BE2C (cell line): ENCODE results near the gene CCDC60.
A peak's percentile ranks its signal among the peaks of the same experiment; 100 is the strongest.

Experiments used
- DNase-seq: peaks from one replicate; pipeline ENCODE4 v3.0.0-alpha.2; 2020
- H3K27me3 ChIP-seq: fragments of 250-450 bp; sonication (Bioruptor Pico); 2 replicates; pipeline ENCODE4 v1.5.1; 2020; ENCODE audit warnings: mild to moderate bottlenecking
- H3K36me3 ChIP-seq: fragments of 250-450 bp; sonication (Bioruptor Pico); 2 replicates; pipeline ENCODE4 v1.5.1; 2020; ENCODE audit warnings: mild to moderate bottlenecking
- H3K4me1 ChIP-seq: fragments of 250-450 bp; sonication (Bioruptor Pico); 2 replicates; pipeline ENCODE4 v1.5.1; 2020
- H3K4me3 ChIP-seq: 2 replicates; pipeline ENCODE4 v1.5.1; 2011; ENCODE audit warnings: low read depth, low read length
- H3K9me3 ChIP-seq: fragments of 250-450 bp; sonication (Bioruptor Pico); 2 replicates; pipeline ENCODE4 v1.5.1; 2020
- CTCF ChIP-seq: IDR thresholded peaks from 2 replicates; pipeline ENCODE4 v1.5.1; 2012; ENCODE audit warnings: mild to moderate bottlenecking, low read depth, low read length

Gene CCDC60

GRCh38 chr12:119410396-119410795, 75.9 kb downstream of the CCDC60 start:
- Histone ChIP-seq H3K27me3 (no peaks in the 10 kb centered on the region), H3K9me3 (no peaks in the 10 kb centered on the region), H3K36me3 (no peaks in the 10 kb centered on the region), H3K4me3 (no peak overlapping the region), H3K4me1 (no peaks in the 10 kb centered on the region)
- TF ChIP-seq CTCF, result no peak
- no peak for DNase-seq

- H3K9me3 ChIP-seq, result no peaks in the 10 kb centered on the region
- no peaks in the 10 kb centered on the region for H3K36me3 ChIP-seq
- H3K27me3 ChIP-seq, result no peaks in the 10 kb centered on the region
- no peak for DNase-seq
- TF ChIP-seq CTCF, result no peak
- no peak overlapping the region for H3K4me3 ChIP-seq
- no peaks in the 10 kb centered on the region for H3K4me1 ChIP-seq
Observed at GRCh38 chr12:119412306-119412705, 77.8 kb downstream of the CCDC60 start.

- Histone ChIP-seq H3K27me3 (peaks cover 4% of the 10 kb centered on the region; the same call in 1 of the 2 replicates), H3K36me3 (no peaks in the 10 kb centered on the region), H3K4me3 (peak overlapping the region; percentile 14; the same call in 1 of the 2 replicates), H3K4me1 (no peaks in the 10 kb centered on the region), H3K9me3 (no peaks in the 10 kb centered on the region)
- peak; percentile 90 for TF ChIP-seq CTCF
- peak; percentile 72 for DNase-seq
Observed at GRCh38 chr12:119412811-119413794, 78.6 kb downstream of the CCDC60 start.

GRCh38 chr12:119415714-119416113, 81.2 kb downstream of the CCDC60 start:
- H3K36me3 ChIP-seq, result no peaks in the 10 kb centered on the region
- H3K27me3 ChIP-seq, result peaks cover 5% of the 10 kb centered on the region
- no peak for DNase-seq
- no peak overlapping the region for H3K4me3 ChIP-seq
- no peak for TF ChIP-seq CTCF
- no peaks in the 10 kb centered on the region for H3K9me3 ChIP-seq
- H3K4me1 ChIP-seq, result no peaks in the 10 kb centered on the region

GRCh38 chr12:119417440-119417839, 82.9 kb downstream of the CCDC60 start:
- Histone ChIP-seq H3K36me3 (no peaks in the 10 kb centered on the region), H3K27me3 (peaks cover 8% of the 10 kb centered on the region), H3K9me3 (no peaks in the 10 kb centered on the region), H3K4me1 (no peaks in the 10 kb centered on the region), H3K4me3 (no peak overlapping the region)
- TF ChIP-seq CTCF, result no peak
- DNase-seq, result no peak

GRCh38 chr12:119419381-119419780, 84.9 kb downstream of the CCDC60 start:
- Histone ChIP-seq H3K36me3 (no peaks in the 10 kb centered on the region), H3K4me1 (no peaks in the 10 kb centered on the region), H3K4me3 (no peak overlapping the region), H3K27me3 (peaks cover 8% of the 10 kb centered on the region), H3K9me3 (no peaks in the 10 kb centered on the region)
- no peak for DNase-seq
- no peak for TF ChIP-seq CTCF
